Glomerular visceral epithelial cell (primary cell): ENCODE data around the gene LYSMD3.
"Not testable (repeated sequence)": the region's sequence is repeated elsewhere in the genome, so short reads cannot be mapped to it uniquely, and the experiment has no call there.

Experiments used
- DNase-seq: peaks from one replicate; pipeline ENCODE4 v3.0.0-alpha.2; 2016; ENCODE audit errors: extremely low spot score

LYSMD3 gene

GRCh38 chr5:90529194-90529938 is at the start of gene LYSMD3:
LYSMD3 (minus strand) TSS chr5:90529584; CDS start chr5:90525289, 4,295 bp downstream.
- peak; percentile 99 for DNase-seq

- DNase-seq = not testable (repeated sequence)
These were observed 47.2 kb upstream of the LYSMD3 start for GRCh38 chr5:90576566-90576965.

DNA sequence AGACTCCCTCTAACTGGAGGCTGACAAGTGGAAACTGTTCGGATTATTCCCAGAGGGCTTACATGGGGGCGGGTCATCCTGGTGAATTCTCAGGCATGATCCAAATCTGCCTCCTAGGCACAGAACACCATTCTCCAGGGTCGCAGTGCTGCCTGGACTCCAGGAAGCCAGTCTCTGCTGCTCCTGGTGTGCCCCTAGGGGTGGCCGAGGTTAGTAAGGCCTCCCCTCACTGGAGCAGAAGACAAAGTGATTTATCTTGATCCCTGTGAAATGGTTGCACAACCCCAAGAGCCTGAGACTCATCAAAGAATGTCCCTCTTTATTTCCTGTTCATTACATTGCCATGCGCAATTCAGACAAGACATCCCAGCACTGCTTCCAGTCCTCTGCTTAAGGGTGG is 46.3 kb upstream of the LYSMD3 start:
- no peak for DNase-seq

DNA sequence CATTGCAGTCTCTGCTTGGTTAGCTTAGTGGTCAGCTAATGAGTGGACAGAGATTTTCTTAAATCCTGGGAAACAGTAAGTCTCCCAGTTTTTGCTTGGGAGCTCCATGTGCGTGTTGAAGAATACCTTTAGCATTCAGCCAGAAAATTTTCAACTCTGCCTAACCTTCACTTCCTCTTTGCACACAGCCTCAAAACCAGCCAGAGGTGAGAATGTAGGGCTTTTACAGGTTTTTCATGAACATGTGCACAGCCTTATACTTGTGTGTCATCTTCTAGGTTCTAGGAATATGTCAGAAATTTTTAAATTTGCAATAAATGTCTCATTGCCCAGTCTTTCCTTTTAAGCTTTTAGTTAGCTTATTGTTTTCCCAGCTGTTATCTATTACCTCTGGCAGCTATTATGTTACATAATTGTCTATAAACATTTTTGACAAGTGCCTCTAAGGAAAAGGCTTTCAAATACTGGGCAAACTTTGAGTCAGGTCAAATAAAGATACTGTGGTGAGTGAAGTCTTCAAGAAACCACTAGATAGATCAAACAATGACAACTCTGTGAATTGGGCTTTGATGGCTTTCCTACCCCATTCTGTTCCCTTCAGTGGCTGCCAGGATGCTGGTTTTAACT is 41.9 kb upstream of the LYSMD3 start:
- no peak for DNase-seq

DNA sequence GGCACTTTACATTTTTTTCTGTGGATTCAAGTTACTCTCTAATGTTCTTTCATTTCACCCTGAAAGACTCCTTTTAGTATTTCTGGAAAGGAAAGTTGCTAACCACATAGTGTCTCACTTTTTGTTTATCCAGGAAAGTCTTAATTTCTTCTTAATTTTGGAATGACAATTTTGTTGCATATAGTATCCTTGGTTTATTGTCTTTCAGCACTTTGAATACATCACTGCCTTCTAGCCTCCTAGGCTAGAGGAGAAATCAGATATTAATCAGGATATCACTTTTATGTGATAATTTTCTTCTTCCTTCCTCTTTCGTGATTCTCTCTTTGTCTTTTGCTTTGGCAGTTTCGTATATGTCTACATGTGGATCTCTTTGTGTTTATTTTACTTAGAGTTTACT is 40.6 kb upstream of the LYSMD3 start:
- no peak for DNase-seq

- no peak for DNase-seq
These were observed 39.7 kb upstream of the LYSMD3 start for GRCh38 chr5:90569084-90569483.

- DNase-seq = no peak
These were observed 36.1 kb upstream of the LYSMD3 start for GRCh38 chr5:90565491-90565890.

DNA sequence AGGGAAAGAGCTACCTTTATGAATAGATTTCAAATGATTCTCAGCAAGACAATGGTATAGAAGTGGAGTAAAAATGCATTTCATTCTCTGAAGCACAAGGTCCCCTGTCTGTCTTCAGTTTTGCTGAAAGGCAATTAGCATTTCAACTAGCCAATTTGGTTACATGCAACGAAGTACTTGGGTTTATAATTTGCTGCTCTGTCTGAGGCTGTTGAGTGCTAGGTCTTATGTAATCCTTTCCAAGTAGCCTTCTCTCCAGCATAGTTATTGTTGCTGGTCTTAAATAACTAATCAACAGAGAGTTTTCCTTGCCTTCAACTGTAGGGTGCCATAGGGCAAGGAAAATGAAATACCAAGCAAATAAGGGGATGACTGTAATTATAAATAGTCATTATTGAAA is 33.7 kb upstream of the LYSMD3 start:
- DNase-seq = no peak

- DNase-seq = no peak
These were observed 33.0 kb upstream of the LYSMD3 start for GRCh38 chr5:90562341-90562740.

DNA sequence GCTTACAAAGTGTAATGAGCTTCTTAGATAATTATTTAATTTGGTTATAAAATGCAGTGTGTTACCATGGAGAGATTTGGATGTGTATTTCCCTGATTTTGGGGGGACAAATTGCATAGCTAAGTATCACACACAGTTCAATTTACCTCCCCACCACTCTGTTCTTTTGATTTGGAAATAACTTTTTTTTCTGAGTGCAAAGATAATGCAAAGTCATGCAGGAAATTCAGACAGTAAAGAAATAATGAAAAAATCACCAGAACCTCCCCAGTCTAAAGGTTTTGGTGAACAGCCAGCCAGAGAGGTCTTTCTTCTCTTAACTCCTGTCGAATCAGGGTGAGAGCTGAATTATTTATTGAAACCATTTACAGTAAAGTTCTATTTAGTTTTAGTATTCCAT is 32.4 kb upstream of the LYSMD3 start:
- no peak for DNase-seq

GRCh38 chr5:90560771-90561170 is 31.4 kb upstream of the LYSMD3 start:
- DNase-seq = no peak

DNA sequence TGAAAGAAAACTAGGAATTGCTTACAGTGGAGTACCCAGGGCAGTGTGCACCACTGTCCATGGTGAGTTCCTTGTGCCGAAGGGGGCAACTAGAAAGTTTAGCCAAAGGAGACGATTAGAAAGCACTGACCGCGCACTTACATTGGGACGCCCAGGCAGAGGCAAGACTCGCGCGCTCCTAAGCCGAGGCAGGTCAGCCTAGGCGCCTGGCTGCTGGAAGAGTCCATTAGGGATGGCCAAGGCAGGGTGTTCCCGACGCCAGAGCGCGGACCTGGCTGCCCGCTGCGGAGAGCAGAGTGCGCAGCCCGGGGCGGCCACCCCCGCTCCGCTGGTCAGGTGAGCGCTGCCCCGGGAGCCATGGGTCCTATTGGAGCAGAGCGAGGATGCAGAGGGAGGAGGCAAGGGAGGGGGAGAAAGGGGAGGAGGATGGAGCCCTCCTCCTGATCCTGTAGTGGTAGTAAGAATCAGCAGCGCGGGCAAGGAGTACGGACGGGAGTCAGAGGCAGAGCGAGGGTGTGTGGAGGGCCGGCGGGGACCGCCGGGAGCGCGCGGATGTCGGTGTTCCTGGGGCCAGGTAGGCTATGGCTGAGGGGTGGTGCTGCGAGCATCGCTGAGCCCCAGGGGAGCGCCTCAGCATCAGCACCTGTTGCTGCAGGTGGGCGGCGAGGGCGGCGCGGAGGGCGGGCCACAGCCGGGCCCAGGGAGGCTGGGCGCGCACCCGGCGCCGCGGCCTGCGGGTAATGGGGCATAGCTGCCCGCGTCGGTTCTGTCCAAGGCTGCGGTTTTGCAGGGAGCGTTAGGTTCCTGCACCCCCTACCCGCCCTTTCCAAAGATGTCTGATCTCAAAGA is 29.2 kb upstream of the LYSMD3 start, which contains the start of gene ADGRV1:
Gene ADGRV1, plus strand, starts transcription at position 454 of the 849 bp plus-strand sequence. Its CDS starts 99 bp downstream, at position 553.
- DNase-seq = peak; percentile 90

GRCh38 chr5:90557871-90558270 is 28.5 kb upstream of the LYSMD3 start:
- DNase-seq = no peak

DNA sequence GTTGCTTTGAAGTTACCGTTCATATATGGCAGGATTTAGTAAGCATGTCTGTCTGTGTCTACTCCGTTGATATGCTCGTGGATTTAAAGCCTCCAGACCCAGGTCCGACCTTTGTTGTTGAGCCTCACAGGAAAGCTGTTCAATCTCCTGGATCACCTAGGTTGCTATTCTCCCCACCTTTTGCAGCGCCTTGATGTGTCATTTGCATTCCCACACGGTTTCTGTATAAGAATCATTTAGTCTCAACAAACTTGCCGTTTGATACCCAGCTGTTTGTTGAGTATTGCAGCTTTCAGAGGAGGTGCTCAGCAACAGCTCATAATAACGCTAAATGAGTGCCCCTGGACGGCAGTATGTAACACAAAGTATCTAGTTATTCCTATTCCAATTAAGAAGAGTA is 28.0 kb upstream of the LYSMD3 start:
- peak; percentile 1 for DNase-seq

DNA sequence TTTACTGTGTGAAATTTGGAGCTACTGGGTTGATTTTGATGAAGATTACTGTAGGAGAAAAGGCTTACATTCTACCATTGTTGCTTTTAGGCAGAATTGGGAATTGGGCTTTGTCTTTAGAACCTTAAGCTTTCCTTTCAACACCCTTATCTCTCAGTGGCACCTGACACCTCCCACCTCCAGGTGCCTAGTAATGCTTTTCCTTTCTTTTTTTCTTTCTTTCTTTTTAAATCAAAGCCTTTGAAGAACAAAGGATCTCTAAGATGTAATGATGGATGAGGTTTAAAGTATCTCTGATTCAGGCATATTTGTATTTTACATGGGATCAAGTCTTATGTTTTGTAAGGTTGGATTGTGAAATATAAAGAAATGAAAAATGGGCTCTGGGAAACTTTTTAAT is 26.3 kb upstream of the LYSMD3 start:
- DNase-seq = no peak

DNA sequence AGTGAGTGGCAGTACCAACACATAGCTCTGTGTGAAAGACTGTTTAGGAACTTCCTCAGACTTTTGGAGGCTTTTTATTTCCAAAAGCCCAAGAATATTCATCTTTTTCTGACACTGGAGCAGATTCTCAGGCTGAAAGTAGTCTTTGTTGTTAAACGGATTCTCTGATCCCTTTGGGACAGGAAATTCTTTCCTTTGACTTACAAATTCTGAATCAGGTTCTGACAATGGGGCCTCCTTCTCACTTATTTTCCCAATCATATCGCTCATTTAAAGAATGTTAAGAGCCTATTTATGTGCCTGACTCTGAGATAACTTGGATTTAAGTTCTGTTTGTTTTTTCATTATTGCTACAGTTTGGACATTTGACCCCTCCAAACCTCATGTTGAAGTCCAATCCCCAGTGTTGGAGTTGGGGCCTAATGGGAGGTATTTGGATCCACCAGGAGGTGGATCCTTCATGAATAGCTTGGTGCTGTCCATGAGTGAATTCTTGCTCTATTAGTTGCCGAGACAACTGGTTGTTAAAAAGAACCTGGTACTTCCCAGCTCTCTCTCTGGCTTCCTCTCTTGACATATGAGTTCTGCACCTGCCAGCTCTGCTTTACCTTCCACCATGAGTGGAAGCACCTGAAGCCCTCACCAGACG is 25.1 kb upstream of the LYSMD3 start:
- no peak for DNase-seq

DNA sequence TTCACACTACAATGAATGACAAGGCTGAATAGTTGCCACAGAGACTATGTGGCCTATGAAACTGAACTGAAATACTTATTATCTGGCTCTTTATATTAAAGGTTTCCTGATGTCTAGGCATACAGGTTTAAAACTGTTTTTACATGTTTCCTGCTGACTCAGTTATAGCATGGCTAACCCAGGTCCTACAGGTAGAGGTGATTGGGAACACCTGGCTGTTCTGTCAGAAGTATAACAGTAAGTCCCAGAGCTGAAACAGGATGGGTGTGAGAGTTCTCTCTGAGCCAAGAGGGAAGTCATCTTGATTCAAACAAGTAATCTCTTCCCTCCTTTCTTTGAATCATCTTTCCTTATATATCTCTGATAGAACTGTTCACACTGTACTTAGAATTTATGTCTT is 24.3 kb upstream of the LYSMD3 start:
- DNase-seq = no peak

DNA sequence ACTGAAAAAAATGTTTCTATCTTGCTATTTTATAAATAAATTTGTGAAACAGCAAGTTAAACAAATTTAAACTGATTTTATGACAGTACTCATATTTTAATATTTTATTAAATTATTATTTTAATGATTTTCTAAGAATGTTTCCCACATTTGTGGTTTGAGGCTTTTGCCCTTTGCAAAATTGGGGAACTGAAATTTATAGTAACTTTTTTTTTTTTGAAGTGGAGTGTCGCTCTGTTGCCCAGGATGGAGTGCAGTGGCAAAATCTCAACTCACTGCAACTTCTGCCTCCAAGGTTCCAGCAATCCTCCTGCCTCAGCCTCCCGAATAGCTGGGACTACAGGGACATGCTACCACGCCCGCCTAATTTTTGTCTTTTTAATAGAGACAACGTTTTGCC is 22.0 kb upstream of the LYSMD3 start:
- DNase-seq = no peak

- DNase-seq = no peak
These were observed 21.6 kb upstream of the LYSMD3 start for GRCh38 chr5:90550963-90551362.

GRCh38 chr5:90549729-90550275 is 20.4 kb upstream of the LYSMD3 start:
- DNase-seq = no peak

- no peak for DNase-seq
These were observed 19.8 kb upstream of the LYSMD3 start for GRCh38 chr5:90549223-90549622.
